Measurements from ENCODE around the gene PLSCR2.

PLSCR2 gene

DNA sequence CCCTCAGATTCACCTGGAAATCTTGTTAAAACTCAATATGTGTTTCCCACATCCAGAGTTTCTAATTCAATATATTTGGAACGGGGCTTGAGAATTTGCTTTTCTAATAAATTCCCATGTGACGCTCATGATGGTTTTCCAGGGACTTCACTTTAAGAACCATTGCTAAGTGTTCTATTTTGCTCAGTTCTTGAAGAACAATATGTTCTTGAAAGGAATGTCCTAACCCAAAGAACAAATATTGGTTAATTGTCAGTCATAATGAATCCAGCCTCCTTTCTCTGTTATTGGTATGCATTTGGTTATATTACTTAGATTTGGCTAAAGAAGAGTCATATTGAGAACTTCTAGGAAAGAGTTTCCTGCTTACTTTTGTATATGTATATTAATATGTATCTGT lies 4.4 kb upstream of the PLSCR2 start:
- no peak for TF ChIP-seq POLR2AphosphoS5 (IDR thresholded peaks at IDR 0.05; ENCODE audit: low read depth)
- Histone ChIP-seq H3K4me3 (replicated peaks; ENCODE audit: insufficient read depth, low read length) (no peak overlapping the region), H3K27me3 (ENCODE audit: insufficient read depth, poor library complexity, severe bottlenecking) (no peaks in the 10 kb centered on the region), H3K27ac (replicated peaks) (no peak overlapping the region)
- DNase-seq (ENCODE audit: low read depth in 1 of 2, low spot score in 1 of 2), result no peak

DNA sequence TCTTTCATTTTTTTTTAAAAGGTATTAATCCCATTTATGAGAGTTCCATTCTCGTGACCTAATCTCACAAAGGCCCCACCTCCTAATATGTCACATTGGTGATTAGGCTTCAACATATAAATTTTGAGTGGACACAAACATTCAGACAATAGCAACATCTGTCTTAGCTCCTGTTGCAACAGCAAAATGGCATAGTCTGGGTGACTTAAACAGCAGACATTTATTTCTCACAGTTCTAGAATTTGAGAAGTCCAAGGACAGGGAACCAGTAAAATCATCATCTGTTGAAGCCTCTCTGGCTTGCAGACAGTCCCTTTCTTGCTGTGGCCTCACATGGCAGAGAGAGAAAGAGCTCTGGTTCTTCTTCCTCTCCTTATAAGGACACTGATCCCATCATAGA lies 3.2 kb upstream of the PLSCR2 start:
- no peak for TF ChIP-seq GABPA (IDR thresholded peaks at IDR 0.05; ENCODE audit: low read depth)
- TF ChIP-seq, protein P1, sequence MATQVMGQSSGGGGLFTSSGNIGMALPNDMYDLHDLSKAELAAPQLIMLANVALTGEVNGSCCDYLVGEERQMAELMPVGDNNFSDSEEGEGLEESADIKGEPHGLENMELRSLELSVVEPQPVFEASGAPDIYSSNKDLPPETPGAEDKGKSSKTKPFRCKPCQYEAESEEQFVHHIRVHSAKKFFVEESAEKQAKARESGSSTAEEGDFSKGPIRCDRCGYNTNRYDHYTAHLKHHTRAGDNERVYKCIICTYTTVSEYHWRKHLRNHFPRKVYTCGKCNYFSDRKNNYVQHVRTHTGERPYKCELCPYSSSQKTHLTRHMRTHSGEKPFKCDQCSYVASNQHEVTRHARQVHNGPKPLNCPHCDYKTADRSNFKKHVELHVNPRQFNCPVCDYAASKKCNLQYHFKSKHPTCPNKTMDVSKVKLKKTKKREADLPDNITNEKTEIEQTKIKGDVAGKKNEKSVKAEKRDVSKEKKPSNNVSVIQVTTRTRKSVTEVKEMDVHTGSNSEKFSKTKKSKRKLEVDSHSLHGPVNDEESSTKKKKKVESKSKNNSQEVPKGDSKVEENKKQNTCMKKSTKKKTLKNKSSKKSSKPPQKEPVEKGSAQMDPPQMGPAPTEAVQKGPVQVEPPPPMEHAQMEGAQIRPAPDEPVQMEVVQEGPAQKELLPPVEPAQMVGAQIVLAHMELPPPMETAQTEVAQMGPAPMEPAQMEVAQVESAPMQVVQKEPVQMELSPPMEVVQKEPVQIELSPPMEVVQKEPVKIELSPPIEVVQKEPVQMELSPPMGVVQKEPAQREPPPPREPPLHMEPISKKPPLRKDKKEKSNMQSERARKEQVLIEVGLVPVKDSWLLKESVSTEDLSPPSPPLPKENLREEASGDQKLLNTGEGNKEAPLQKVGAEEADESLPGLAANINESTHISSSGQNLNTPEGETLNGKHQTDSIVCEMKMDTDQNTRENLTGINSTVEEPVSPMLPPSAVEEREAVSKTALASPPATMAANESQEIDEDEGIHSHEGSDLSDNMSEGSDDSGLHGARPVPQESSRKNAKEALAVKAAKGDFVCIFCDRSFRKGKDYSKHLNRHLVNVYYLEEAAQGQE (IDR thresholded peaks at IDR 0.05; ENCODE audit: insufficient replicate concordance, low read depth), result no peak
- TF ChIP-seq, protein P2, sequence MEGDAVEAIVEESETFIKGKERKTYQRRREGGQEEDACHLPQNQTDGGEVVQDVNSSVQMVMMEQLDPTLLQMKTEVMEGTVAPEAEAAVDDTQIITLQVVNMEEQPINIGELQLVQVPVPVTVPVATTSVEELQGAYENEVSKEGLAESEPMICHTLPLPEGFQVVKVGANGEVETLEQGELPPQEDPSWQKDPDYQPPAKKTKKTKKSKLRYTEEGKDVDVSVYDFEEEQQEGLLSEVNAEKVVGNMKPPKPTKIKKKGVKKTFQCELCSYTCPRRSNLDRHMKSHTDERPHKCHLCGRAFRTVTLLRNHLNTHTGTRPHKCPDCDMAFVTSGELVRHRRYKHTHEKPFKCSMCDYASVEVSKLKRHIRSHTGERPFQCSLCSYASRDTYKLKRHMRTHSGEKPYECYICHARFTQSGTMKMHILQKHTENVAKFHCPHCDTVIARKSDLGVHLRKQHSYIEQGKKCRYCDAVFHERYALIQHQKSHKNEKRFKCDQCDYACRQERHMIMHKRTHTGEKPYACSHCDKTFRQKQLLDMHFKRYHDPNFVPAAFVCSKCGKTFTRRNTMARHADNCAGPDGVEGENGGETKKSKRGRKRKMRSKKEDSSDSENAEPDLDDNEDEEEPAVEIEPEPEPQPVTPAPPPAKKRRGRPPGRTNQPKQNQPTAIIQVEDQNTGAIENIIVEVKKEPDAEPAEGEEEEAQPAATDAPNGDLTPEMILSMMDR (IDR thresholded peaks at IDR 0.05; ENCODE audit: insufficient read depth, low read length), result no peak
- no peak for TF ChIP-seq SPI1 (IDR thresholded peaks at IDR 0.05; ENCODE audit: borderline replicate concordance, low read depth)
- no peak for TF ChIP-seq POLR2AphosphoS5 (IDR thresholded peaks at IDR 0.05; ENCODE audit: low read depth)
- Histone ChIP-seq H3K27me3 (ENCODE audit: insufficient read depth, poor library complexity, severe bottlenecking) (no peaks in the 10 kb centered on the region), H3K27ac (replicated peaks) (no peak overlapping the region)

DNA sequence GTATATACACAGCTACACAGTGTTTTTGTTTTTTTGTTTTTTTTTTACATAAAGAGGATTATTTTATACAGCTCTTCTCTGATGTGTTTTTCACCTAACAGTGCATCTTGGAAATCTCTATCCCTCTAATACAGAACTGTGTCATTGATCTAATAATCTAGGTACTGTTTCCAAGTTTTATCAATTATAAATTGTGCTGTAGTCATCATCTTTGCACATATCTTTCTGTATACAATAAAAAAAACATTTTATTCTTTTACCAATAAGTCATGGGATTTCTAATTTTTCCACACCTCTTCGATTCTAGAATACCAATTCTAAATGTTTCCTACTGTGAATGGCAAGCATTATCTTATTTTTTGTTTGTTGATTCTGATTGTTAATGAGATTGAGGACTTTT lies 1.7 kb upstream of the PLSCR2 start:
- H3K27ac ChIP-seq (replicated peaks), result no peak overlapping the region
- TF ChIP-seq, protein P1 (IDR thresholded peaks at IDR 0.05; ENCODE audit: insufficient replicate concordance, low read depth), result no peak
- TF ChIP-seq GABPA (IDR thresholded peaks at IDR 0.05; ENCODE audit: low read depth) (no peak), SPI1 (IDR thresholded peaks at IDR 0.05; ENCODE audit: borderline replicate concordance, low read depth) (no peak)
- TF ChIP-seq, protein P2 (IDR thresholded peaks at IDR 0.05; ENCODE audit: insufficient read depth, low read length), result no peak

More for the DNA sequence above, 3.2 kb upstream of the PLSCR2 start:
- DNase-seq (ENCODE audit: low read depth in 1 of 2, low spot score in 1 of 2), result no peak
- no peak overlapping the region for H3K4me3 ChIP-seq (replicated peaks; ENCODE audit: insufficient read depth, low read length)

DNA sequence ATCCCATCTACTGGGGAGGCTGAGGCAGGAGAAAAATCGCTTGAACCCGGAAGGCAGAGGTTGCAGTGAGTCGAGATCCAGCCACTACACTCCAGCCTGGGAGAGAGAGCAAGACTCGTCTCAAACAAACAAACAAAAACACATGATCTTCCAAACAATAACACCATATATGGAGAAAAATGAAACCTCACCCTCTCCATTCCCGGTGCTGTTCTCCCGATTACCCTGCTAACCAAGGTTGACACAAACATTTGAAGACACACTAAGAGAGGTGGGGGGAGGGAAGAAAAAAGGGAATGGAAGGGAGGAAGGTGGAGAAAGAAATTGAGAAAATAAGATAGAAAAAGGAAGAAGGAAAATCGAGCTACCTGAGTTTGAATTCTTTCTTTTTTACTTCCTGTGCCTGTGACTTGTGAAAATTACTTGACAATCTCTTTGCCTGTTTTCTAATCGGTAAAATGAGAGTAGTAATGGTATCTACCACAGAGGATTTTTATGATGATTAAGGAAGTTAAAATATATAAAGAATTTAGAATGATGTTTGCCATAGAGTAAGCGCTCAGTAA lies 1.1 kb upstream of the PLSCR2 start:
- DNase-seq (ENCODE audit: low read depth in 1 of 2, low spot score in 1 of 2), result no peak
- TF ChIP-seq POLR2AphosphoS5 (IDR thresholded peaks at IDR 0.05; ENCODE audit: low read depth) (no peak), SPI1 (IDR thresholded peaks at IDR 0.05; ENCODE audit: borderline replicate concordance, low read depth) (no peak), GABPA (IDR thresholded peaks at IDR 0.05; ENCODE audit: low read depth) (no peak)
- TF ChIP-seq, protein P2 (IDR thresholded peaks at IDR 0.05; ENCODE audit: insufficient read depth, low read length), result no peak
- TF ChIP-seq, protein P1 (IDR thresholded peaks at IDR 0.05; ENCODE audit: insufficient replicate concordance, low read depth), result no peak
- H3K4me3 ChIP-seq (replicated peaks; ENCODE audit: insufficient read depth, low read length), result no peak overlapping the region
- H3K27me3 ChIP-seq (ENCODE audit: insufficient read depth, poor library complexity, severe bottlenecking), result no peaks in the 10 kb centered on the region
- H3K27ac ChIP-seq (replicated peaks), result no peak overlapping the region

More for the DNA sequence above, 1.7 kb upstream of the PLSCR2 start:
- Histone ChIP-seq H3K27me3 (ENCODE audit: insufficient read depth, poor library complexity, severe bottlenecking) (no peaks in the 10 kb centered on the region), H3K4me3 (replicated peaks; ENCODE audit: insufficient read depth, low read length) (no peak overlapping the region)
- no peak for DNase-seq (ENCODE audit: low read depth in 1 of 2, low spot score in 1 of 2)

Measured in HL-60 (cell line).